ENCODE measurements around the gene MYCL. TPM values are rescaled to one million over a fixed set of nuclear protein-coding genes. Genes with fewer than 3 reads are reported as not detected.
A peak's percentile ranks its signal among the peaks of the same experiment; 100 is the strongest.

Gene MYCL
- total and polyA plus RNA-seq, 2 donors = 8.9 to 12.4 TPM

- Histone ChIP-seq H3K9me3 (ENCODE audit: control insufficient read depth in 2 of 2, insufficient read depth in 1 of 2, low read length in 1 of 2) (peaks cover 0 to 7% of the 10 kb centered on the region in 2 donors), H3K36me3 (ENCODE audit: control insufficient read depth in 2 of 2, insufficient read depth in 2 of 2, low read length in 1 of 2) (peaks cover 6 to 8% of the 10 kb centered on the region in 2 donors), H3K27ac (ENCODE audit: low read depth in 1 of 2, low read length in 1 of 2) (no peak overlapping the region), H3K4me3 (ENCODE audit: low read length in 2 of 2) (no peak overlapping the region), H3K4me1 (ENCODE audit: control insufficient read depth in 2 of 2, insufficient read depth in 2 of 2, low read length in 2 of 2) (no peaks in the 10 kb centered on the region), H3K27me3 (ENCODE audit: control insufficient read depth in 2 of 2, insufficient read depth in 1 of 2, low read length in 1 of 2) (no peaks in the 10 kb centered on the region)
- no peak for DNase-seq (ENCODE audit: low read depth in 6 of 9, low spot score in 9 of 9)
- WGBS = 98% methylated on average over 1 of the region's 1 CpG
Observed at GRCh38 chr1:39865762-39866161, 36.0 kb downstream of the MYCL start.

- no peak overlapping the region for H3K4me3 ChIP-seq (ENCODE audit: low read length in 2 of 2)
- no peak overlapping the region for H3K27ac ChIP-seq (ENCODE audit: low read depth in 1 of 2, low read length in 1 of 2)
- DNase-seq (ENCODE audit: low read depth in 6 of 9, low spot score in 9 of 9) = no peak
- no peaks in the 10 kb centered on the region for H3K27me3 ChIP-seq (ENCODE audit: control insufficient read depth in 2 of 2, insufficient read depth in 1 of 2, low read length in 1 of 2)
- WGBS = 98% methylated on average over 5 of the region's 5 CpGs
- H3K4me1 ChIP-seq (ENCODE audit: control insufficient read depth in 2 of 2, insufficient read depth in 2 of 2, low read length in 2 of 2) = no peaks in the 10 kb centered on the region
- H3K36me3 ChIP-seq (ENCODE audit: control insufficient read depth in 2 of 2, insufficient read depth in 2 of 2, low read length in 1 of 2) = peaks cover 6 to 8% of the 10 kb centered on the region in 2 donors
- no peaks in the 10 kb centered on the region for H3K9me3 ChIP-seq (ENCODE audit: control insufficient read depth in 2 of 2, insufficient read depth in 1 of 2, low read length in 1 of 2)
Observed at GRCh38 chr1:39863177-39863576, 38.5 kb downstream of the MYCL start.

GRCh38 chr1:39861003-39861402, 40.7 kb downstream of the MYCL start:
- peaks cover 8 to 17% of the 10 kb centered on the region in 2 donors for H3K36me3 ChIP-seq (ENCODE audit: control insufficient read depth in 2 of 2, insufficient read depth in 2 of 2, low read length in 1 of 2)
- H3K4me1 ChIP-seq (ENCODE audit: control insufficient read depth in 2 of 2, insufficient read depth in 2 of 2, low read length in 2 of 2) = no peaks in the 10 kb centered on the region
- no peak overlapping the region for H3K27ac ChIP-seq (ENCODE audit: low read depth in 1 of 2, low read length in 1 of 2)
- 99% methylated on average over 7 of the region's 7 CpGs for WGBS
- H3K27me3 ChIP-seq (ENCODE audit: control insufficient read depth in 2 of 2, insufficient read depth in 1 of 2, low read length in 1 of 2) = no peaks in the 10 kb centered on the region
- no peaks in the 10 kb centered on the region for H3K9me3 ChIP-seq (ENCODE audit: control insufficient read depth in 2 of 2, insufficient read depth in 1 of 2, low read length in 1 of 2)
- no peak for DNase-seq (ENCODE audit: low read depth in 6 of 9, low spot score in 9 of 9)
- H3K4me3 ChIP-seq (ENCODE audit: low read length in 2 of 2) = no peak overlapping the region

GRCh38 chr1:39859859-39860812, 41.6 kb downstream of the MYCL start:
- Histone ChIP-seq H3K9me3 (ENCODE audit: control insufficient read depth in 2 of 2, insufficient read depth in 1 of 2, low read length in 1 of 2) (no peaks in the 10 kb centered on the region), H3K4me3 (ENCODE audit: low read length in 2 of 2) (no peak overlapping the region), H3K36me3 (ENCODE audit: control insufficient read depth in 2 of 2, insufficient read depth in 2 of 2, low read length in 1 of 2) (peaks cover 8 to 21% of the 10 kb centered on the region in 2 donors), H3K4me1 (ENCODE audit: control insufficient read depth in 2 of 2, insufficient read depth in 2 of 2, low read length in 2 of 2) (no peaks in the 10 kb centered on the region), H3K27ac (ENCODE audit: low read depth in 1 of 2, low read length in 1 of 2) (no peak overlapping the region), H3K27me3 (ENCODE audit: control insufficient read depth in 2 of 2, insufficient read depth in 1 of 2, low read length in 1 of 2) (no peaks in the 10 kb centered on the region)
- 98% methylated on average over 7 of the region's 7 CpGs for WGBS
- DNase-seq (ENCODE audit: low read depth in 6 of 9, low spot score in 9 of 9) = no peak

- H3K36me3 ChIP-seq (ENCODE audit: control insufficient read depth in 2 of 2, insufficient read depth in 2 of 2, low read length in 1 of 2) = peaks cover 4 to 22% of the 10 kb centered on the region in 2 donors
- no peaks in the 10 kb centered on the region for H3K4me1 ChIP-seq (ENCODE audit: control insufficient read depth in 2 of 2, insufficient read depth in 2 of 2, low read length in 2 of 2)
- no peaks in the 10 kb centered on the region for H3K27me3 ChIP-seq (ENCODE audit: control insufficient read depth in 2 of 2, insufficient read depth in 1 of 2, low read length in 1 of 2)
- H3K27ac ChIP-seq (ENCODE audit: low read depth in 1 of 2, low read length in 1 of 2) = no peak overlapping the region
- no peak overlapping the region for H3K4me3 ChIP-seq (ENCODE audit: low read length in 2 of 2)
- 98% methylated on average over 3 of the region's 3 CpGs for WGBS
- no peak for DNase-seq (ENCODE audit: low read depth in 6 of 9, low spot score in 9 of 9)
- H3K9me3 ChIP-seq (ENCODE audit: control insufficient read depth in 2 of 2, insufficient read depth in 1 of 2, low read length in 1 of 2) = no peaks in the 10 kb centered on the region
Observed at GRCh38 chr1:39858315-39858714, 43.4 kb downstream of the MYCL start.

GRCh38 chr1:39857126-39857878, 44.4 kb downstream of the MYCL start:
- 98% methylated on average over 3 of the region's 3 CpGs for WGBS
- H3K36me3 ChIP-seq (ENCODE audit: control insufficient read depth in 2 of 2, insufficient read depth in 2 of 2, low read length in 1 of 2) = peaks cover 4 to 29% of the 10 kb centered on the region in 2 donors

GRCh38 chr1:39854738-39855137, 47.0 kb downstream of the MYCL start:
- Histone ChIP-seq H3K9me3 (ENCODE audit: control insufficient read depth in 2 of 2, insufficient read depth in 1 of 2, low read length in 1 of 2) (no peaks in the 10 kb centered on the region), H3K36me3 (ENCODE audit: control insufficient read depth in 2 of 2, insufficient read depth in 2 of 2, low read length in 1 of 2) (peaks cover 4 to 32% of the 10 kb centered on the region in 2 donors)
- WGBS = 98% methylated on average over 8 of the region's 8 CpGs

More at GRCh38 chr1:39857126-39857878, 44.4 kb downstream of the MYCL start:
- Histone ChIP-seq H3K27ac (ENCODE audit: low read depth in 1 of 2, low read length in 1 of 2) (no peak overlapping the region), H3K4me1 (ENCODE audit: control insufficient read depth in 2 of 2, insufficient read depth in 2 of 2, low read length in 2 of 2) (no peaks in the 10 kb centered on the region), H3K9me3 (ENCODE audit: control insufficient read depth in 2 of 2, insufficient read depth in 1 of 2, low read length in 1 of 2) (no peaks in the 10 kb centered on the region), H3K4me3 (ENCODE audit: low read length in 2 of 2) (no peak overlapping the region), H3K27me3 (ENCODE audit: control insufficient read depth in 2 of 2, insufficient read depth in 1 of 2, low read length in 1 of 2) (no peaks in the 10 kb centered on the region)
- DNase-seq (ENCODE audit: low read depth in 6 of 9, low spot score in 9 of 9) = no peak

GRCh38 chr1:39854314-39854713, 47.4 kb downstream of the MYCL start:
- Histone ChIP-seq H3K4me3 (ENCODE audit: low read length in 2 of 2) (no peak overlapping the region), H3K9me3 (ENCODE audit: control insufficient read depth in 2 of 2, insufficient read depth in 1 of 2, low read length in 1 of 2) (no peaks in the 10 kb centered on the region), H3K27ac (ENCODE audit: low read depth in 1 of 2, low read length in 1 of 2) (no peak overlapping the region), H3K4me1 (ENCODE audit: control insufficient read depth in 2 of 2, insufficient read depth in 2 of 2, low read length in 2 of 2) (peaks cover 4 to 9% of the 10 kb centered on the region in 2 donors), H3K36me3 (ENCODE audit: control insufficient read depth in 2 of 2, insufficient read depth in 2 of 2, low read length in 1 of 2) (peaks cover 4 to 36% of the 10 kb centered on the region in 2 donors), H3K27me3 (ENCODE audit: control insufficient read depth in 2 of 2, insufficient read depth in 1 of 2, low read length in 1 of 2) (no peaks in the 10 kb centered on the region)
- DNase-seq (ENCODE audit: low read depth in 6 of 9, low spot score in 9 of 9) = no peak

More at GRCh38 chr1:39854738-39855137, 47.0 kb downstream of the MYCL start:
- DNase-seq (ENCODE audit: low read depth in 6 of 9, low spot score in 9 of 9) = no peak
- H3K27me3 ChIP-seq (ENCODE audit: control insufficient read depth in 2 of 2, insufficient read depth in 1 of 2, low read length in 1 of 2) = no peaks in the 10 kb centered on the region
- H3K27ac ChIP-seq (ENCODE audit: low read depth in 1 of 2, low read length in 1 of 2) = no peak overlapping the region
- no peak overlapping the region for H3K4me3 ChIP-seq (ENCODE audit: low read length in 2 of 2)
- peaks cover 4 to 9% of the 10 kb centered on the region in 2 donors for H3K4me1 ChIP-seq (ENCODE audit: control insufficient read depth in 2 of 2, insufficient read depth in 2 of 2, low read length in 2 of 2)

- peak overlapping the region in 1 of 2 donors; percentile 8 for H3K27ac ChIP-seq (ENCODE audit: low read depth in 1 of 2, low read length in 1 of 2)
- peaks cover 4 to 9% of the 10 kb centered on the region in 2 donors for H3K4me1 ChIP-seq (ENCODE audit: control insufficient read depth in 2 of 2, insufficient read depth in 2 of 2, low read length in 2 of 2)
- no peak for DNase-seq (ENCODE audit: low read depth in 6 of 9, low spot score in 9 of 9)
- H3K4me3 ChIP-seq (ENCODE audit: low read length in 2 of 2) = no peak overlapping the region
- H3K9me3 ChIP-seq (ENCODE audit: control insufficient read depth in 2 of 2, insufficient read depth in 1 of 2, low read length in 1 of 2) = no peaks in the 10 kb centered on the region
- 97% methylated on average over 1 of the region's 1 CpG for WGBS
- H3K27me3 ChIP-seq (ENCODE audit: control insufficient read depth in 2 of 2, insufficient read depth in 1 of 2, low read length in 1 of 2) = no peaks in the 10 kb centered on the region
- H3K36me3 ChIP-seq (ENCODE audit: control insufficient read depth in 2 of 2, insufficient read depth in 2 of 2, low read length in 1 of 2) = peaks cover 4 to 38% of the 10 kb centered on the region in 2 donors
Observed at GRCh38 chr1:39852876-39853275, 48.8 kb downstream of the MYCL start.
